Liver (tissue), 9 donors: ENCODE results near the gene CDH7. TPM values are rescaled to one million over a fixed set of nuclear protein-coding genes. Genes with fewer than 3 reads are reported as not detected.

Experiments
- DNase-seq: peaks from one replicate; pipeline ENCODE4 v3.0.0-alpha.2; 2017; ENCODE audit warnings: low spot score
- H3K27ac ChIP-seq, 2 donors: one replicate each; pipeline ENCODE4 v1.7.0; 2013; ENCODE audit warnings: inconsistent platforms in 2 of 2, low read length in 2 of 2, control low read depth in 1 of 2, low read depth in 1 of 2, mild to moderate bottlenecking in 1 of 2
- H3K27me3 ChIP-seq, 4 donors: one replicate each; pipeline versions ENCODE4 v1.6.1 to v1.7.0; 2013; ENCODE audit warnings: low read length in 3 of 4, inconsistent platforms in 1 of 4, mild to moderate bottlenecking in 1 of 4, moderate library complexity in 1 of 4; ENCODE audit not compliant: control insufficient read depth in 4 of 4, insufficient read depth in 4 of 4
- H3K36me3 ChIP-seq, 4 donors: one replicate each; pipeline versions ENCODE4 v1.6.1 to v1.7.0; 2013; ENCODE audit warnings: low read length in 3 of 4, mild to moderate bottlenecking in 3 of 4, low read depth in 1 of 4, moderate library complexity in 1 of 4; ENCODE audit not compliant: control insufficient read depth in 4 of 4, insufficient read depth in 3 of 4
- H3K4me1 ChIP-seq, 4 donors: one replicate each; pipeline versions ENCODE4 v1.6.1 to v1.7.0; 2013; ENCODE audit warnings: low read length in 3 of 4, mild to moderate bottlenecking in 3 of 4, moderate library complexity in 1 of 4; ENCODE audit not compliant: control insufficient read depth in 4 of 4, insufficient read depth in 4 of 4
- H3K4me3 ChIP-seq, 3 donors: one replicate each; pipeline versions ENCODE4 v1.6.1 to v1.7.0; 2013; ENCODE audit warnings: low read length in 3 of 3, control low read depth in 1 of 3, low read depth in 1 of 3, mild to moderate bottlenecking in 1 of 3
- H3K9ac ChIP-seq, 2 donors: one replicate each; pipeline ENCODE4 v1.7.0; 2013; ENCODE audit warnings: low read length in 2 of 2, mild to moderate bottlenecking in 2 of 2, moderate library complexity in 2 of 2, control low read depth in 1 of 2, low read depth in 1 of 2
- H3K9me3 ChIP-seq, 4 donors: one replicate each; pipeline versions ENCODE4 v1.6.1 to v1.7.0; 2013; ENCODE audit warnings: low read length in 3 of 4; ENCODE audit not compliant: control insufficient read depth in 4 of 4
- CTCF ChIP-seq: fragments of 150-350 bp; IDR thresholded peaks from 2 replicates; pipeline ENCODE4 v1.5.1; 2017; ENCODE audit warnings: improper control_type of control experiment, low read depth, low read length; ENCODE audit not compliant: missing input control
- EGR1 ChIP-seq, 2 donors: IDR thresholded peaks; 2 replicates each; pipeline ENCODE4 v1.6.1; 2016 to 2018; ENCODE audit warnings: antibody characterized with exemption in 2 of 2, low read depth in 2 of 2
- FOXA1 ChIP-seq: IDR thresholded peaks from 2 replicates; pipeline ENCODE4 v1.6.1; 2016; ENCODE audit warnings: antibody characterized with exemption
- FOXA2 ChIP-seq: IDR thresholded peaks from 2 replicates; pipeline ENCODE4 v1.6.1; 2016; ENCODE audit warnings: antibody characterized with exemption
- GABPA ChIP-seq, 2 donors: IDR thresholded peaks in 1 of 2; conservative IDR thresholded peaks in 1 of 2; 2 replicates each; pipeline ENCODE4 v1.6.1; 2016; ENCODE audit warnings: antibody characterized with exemption in 2 of 2, mild to moderate bottlenecking in 1 of 2, moderate library complexity in 1 of 2
- HNF4A ChIP-seq, 2 donors: conservative IDR thresholded peaks; 2 replicates each; pipeline ENCODE4 v1.6.1; 2016; ENCODE audit warnings: antibody characterized with exemption in 2 of 2, mild to moderate bottlenecking in 2 of 2
- HNF4G ChIP-seq: IDR thresholded peaks from 2 replicates; pipeline ENCODE4 v1.6.1; 2016; ENCODE audit warnings: antibody characterized with exemption
- JUND ChIP-seq, 2 donors: IDR thresholded peaks; 2 replicates each; pipeline ENCODE4 v1.6.1; 2016; ENCODE audit warnings: antibody characterized with exemption in 2 of 2
- NR2F2 ChIP-seq: IDR thresholded peaks from 2 replicates; pipeline ENCODE4 v1.6.1; 2016; ENCODE audit warnings: antibody characterized with exemption
- RAD21 ChIP-seq, 2 donors: IDR thresholded peaks; 2 replicates each; pipeline ENCODE4 v1.6.1; 2016; ENCODE audit warnings: antibody characterized with exemption in 2 of 2, mild to moderate bottlenecking in 2 of 2
- REST ChIP-seq: IDR thresholded peaks from 2 replicates; pipeline ENCODE4 v1.6.1; 2016; ENCODE audit warnings: antibody characterized with exemption, mild to moderate bottlenecking
- RXRA ChIP-seq, 2 donors: IDR thresholded peaks; 2 replicates each; pipeline ENCODE4 v1.6.1; 2017 to 2018; ENCODE audit warnings: antibody characterized with exemption in 2 of 2, mild to moderate bottlenecking in 1 of 2
- SP1 ChIP-seq: IDR thresholded peaks from 2 replicates; pipeline ENCODE4 v1.6.1; 2018; ENCODE audit warnings: antibody characterized with exemption, mild to moderate bottlenecking
- TAF1 ChIP-seq: conservative IDR thresholded peaks from 2 replicates; pipeline ENCODE4 v1.6.1; 2016; ENCODE audit warnings: antibody characterized with exemption, mild to moderate bottlenecking
- YY1 ChIP-seq: IDR thresholded peaks from 2 replicates; pipeline ENCODE4 v1.6.1; 2016; ENCODE audit warnings: antibody characterized with exemption, mild to moderate bottlenecking
- ZBTB33 ChIP-seq: IDR thresholded peaks from 2 replicates; pipeline ENCODE4 v1.6.1; 2016; ENCODE audit warnings: antibody characterized with exemption
- whole genome bisulfite sequencing: extraction: QIAGEN DNeasy Blood & Tissue Kit; methylation state at CpG from one replicate; pipeline ENCODE4 v1.1.7; 2013; 5-methylcytosine and 5-hydroxymethylcytosine counted together
- polyA plus RNA-seq, 2 donors: library from polyadenylated mRNA; stranded (reverse) in 1 of 2; unstranded in 1 of 2; fragments of 200-250 nt in 1 of 2; fragments of >200 nt in 1 of 2; fragmentation: Nextera tagmentation in 1 of 2; extraction: Ambion mirVana in 1 of 2; gene quantifications; one replicate each; pipeline versions ENCODE4 v1.2.1 to v1.2.3, GENCODE V29; 2013 to 2015
- total RNA-seq, 2 donors: library from RNA; depleted of rRNA; stranded (reverse); fragments of >200 nt; gene quantifications; one replicate each; pipeline ENCODE4 v1.2.3, GENCODE V29; 2014
- TF ChIP-seq, protein P1 (sequence below): IDR thresholded peaks from 2 replicates; pipeline ENCODE4 v1.6.1; 2016; ENCODE audit warnings: antibody characterized with exemption
- TF ChIP-seq, protein P2 (sequence below): IDR thresholded peaks from 2 replicates; pipeline ENCODE4 v1.6.1; 2016; ENCODE audit warnings: antibody characterized with exemption
- donor health status: healthy.
- donor health status: healthy.
- donor health status: healthy.
- donor health status: healthy.
- donor health status: healthy.

The CDH7 gene
- total and polyA plus RNA-seq, 4 donors = under 0.01 TPM; not detected in 3

DNA sequence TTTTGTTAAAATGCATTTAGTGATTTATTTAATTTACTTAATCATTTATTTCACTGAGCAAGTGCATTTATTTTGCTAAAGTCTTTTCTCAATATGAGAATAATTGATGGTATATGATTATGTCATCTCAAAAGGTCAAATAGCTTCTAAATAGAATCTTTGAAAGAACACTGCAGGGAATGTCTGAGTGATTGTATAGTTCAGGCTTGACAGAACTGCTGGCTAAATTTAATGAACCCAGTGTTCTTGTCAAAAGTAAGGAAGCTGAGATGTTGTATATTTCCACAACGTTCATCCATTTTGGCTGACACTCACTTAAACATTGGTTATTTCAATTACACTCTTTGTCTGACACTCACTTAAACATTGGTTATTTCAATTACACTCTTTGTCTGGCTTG, 39.3 kb upstream of the CDH7 start:
- no peak overlapping the region for H3K9ac ChIP-seq
- no peak for DNase-seq
- no peaks in the 10 kb centered on the region for H3K4me1 ChIP-seq
- TF ChIP-seq NR2F2 = no peak
- TF ChIP-seq, protein P1, sequence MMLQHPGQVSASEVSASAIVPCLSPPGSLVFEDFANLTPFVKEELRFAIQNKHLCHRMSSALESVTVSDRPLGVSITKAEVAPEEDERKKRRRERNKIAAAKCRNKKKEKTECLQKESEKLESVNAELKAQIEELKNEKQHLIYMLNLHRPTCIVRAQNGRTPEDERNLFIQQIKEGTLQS = no peak
- TF ChIP-seq HNF4G = no peak
- no peak for TF ChIP-seq CTCF
- no peak for TF ChIP-seq FOXA1
- no peak for TF ChIP-seq REST
- no peak for TF ChIP-seq GABPA (IDR thresholded peaks at IDR 0.05 in 1 of 2, conservative IDR thresholded peaks at IDR 0.05 in 1 of 2)
- no peak for TF ChIP-seq JUND (IDR thresholded peaks at IDR 0.05)
- no peak for TF ChIP-seq SP1
- no peak for TF ChIP-seq RAD21 (IDR thresholded peaks at IDR 0.05)
- no peak for TF ChIP-seq ZBTB33
- no peak for TF ChIP-seq RXRA (IDR thresholded peaks at IDR 0.05)
- no peak for TF ChIP-seq EGR1 (IDR thresholded peaks at IDR 0.05; ENCODE audit: low read depth in 2 of 2)
- TF ChIP-seq YY1 = no peak
- TF ChIP-seq HNF4A (conservative IDR thresholded peaks at IDR 0.05) = no peak
- TF ChIP-seq, protein P2, sequence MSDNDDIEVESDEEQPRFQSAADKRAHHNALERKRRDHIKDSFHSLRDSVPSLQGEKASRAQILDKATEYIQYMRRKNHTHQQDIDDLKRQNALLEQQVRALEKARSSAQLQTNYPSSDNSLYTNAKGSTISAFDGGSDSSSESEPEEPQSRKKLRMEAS = no peak
- no peak for TF ChIP-seq FOXA2
- no peak for TF ChIP-seq TAF1
- H3K36me3 ChIP-seq = no peaks in the 10 kb centered on the region
- no peaks in the 10 kb centered on the region for H3K9me3 ChIP-seq
- WGBS = 49% methylated on average over 1 of the region's 1 CpG
- H3K27me3 ChIP-seq = no peaks in the 10 kb centered on the region
- H3K4me3 ChIP-seq = no peak overlapping the region
- H3K27ac ChIP-seq = no peak overlapping the region
